DND-41 (cell line): ENCODE results near the gene CD55.

ENCODE experiments used
- ATAC-seq: fragments of 200-7000 bp; cut with Tn5 transposase; 3 replicates; pipeline ENCODE4 v1.9.1; 2021; ENCODE audit warnings: low read depth; ENCODE audit not compliant: insufficient read depth
- DNase-seq: peaks from one replicate; pipeline ENCODE4 v3.0.0-alpha.2; 2020
- H2AFZ ChIP-seq: 2 replicates; pipeline ENCODE4 v1.6.0; 2012; ENCODE audit warnings: low read depth, low read length
- H3K27ac ChIP-seq: 2 replicates; pipeline ENCODE4 v1.5.1; 2012; ENCODE audit warnings: low read length, inconsistent platforms
- H3K27me3 ChIP-seq: fragments of 200-600 bp; sonication (generic); 2 replicates; pipeline ENCODE4 v1.6.0; 2012; ENCODE audit warnings: low read length, mild to moderate bottlenecking, inconsistent platforms; ENCODE audit not compliant: insufficient read depth, poor library complexity
- H3K36me3 ChIP-seq: 2 replicates; pipeline ENCODE4 v1.5.1; 2012; ENCODE audit warnings: low read length, inconsistent platforms; ENCODE audit not compliant: insufficient read depth
- H3K4me1 ChIP-seq: 2 replicates; pipeline ENCODE4 v1.5.1; 2012; ENCODE audit warnings: mild to moderate bottlenecking, low read length; ENCODE audit not compliant: insufficient read depth
- H3K4me2 ChIP-seq: 2 replicates; pipeline ENCODE4 v1.6.0; 2012; ENCODE audit warnings: mild to moderate bottlenecking, moderate library complexity, low read length, inconsistent platforms; ENCODE audit not compliant: insufficient read depth
- H3K4me3 ChIP-seq, 2 experiments: fragments of 200-600 bp in 1 of 2; shearing (Covaris generic) in 1 of 2; 2 replicates each; pipeline ENCODE4 v1.5.1; 2012 to 2016; ENCODE audit warnings: inconsistent platforms in 2 of 2, low read length in 2 of 2, mild to moderate bottlenecking in 2 of 2, low read depth in 1 of 2, moderate library complexity in 1 of 2
- H3K79me2 ChIP-seq: 2 replicates; pipeline ENCODE4 v1.6.0; 2012; ENCODE audit warnings: low read length, inconsistent platforms; ENCODE audit not compliant: insufficient read depth
- H3K9ac ChIP-seq: 2 replicates; pipeline ENCODE4 v1.6.0; 2012; ENCODE audit warnings: low read depth, mild to moderate bottlenecking, inconsistent platforms, low read length, moderate library complexity
- H3K9me3 ChIP-seq: 2 replicates; pipeline ENCODE4 v1.5.1; 2012; ENCODE audit warnings: low read length, moderate library complexity, mild to moderate bottlenecking, inconsistent platforms; ENCODE audit not compliant: insufficient read depth, severe bottlenecking
- H4K20me1 ChIP-seq: 2 replicates; pipeline ENCODE4 v1.6.0; 2012; ENCODE audit warnings: low read length; ENCODE audit not compliant: insufficient read depth
- EZH2 ChIP-seq: IDR thresholded peaks from 3 replicates; pipeline ENCODE4 v1.6.1; 2012; ENCODE audit warnings: borderline replicate concordance, low read depth, mild to moderate bottlenecking, moderate library complexity, low read length, inconsistent platforms; ENCODE audit not compliant: severe bottlenecking
- TF ChIP-seq, protein P1 (sequence below): IDR thresholded peaks from 2 replicates; pipeline ENCODE4 v1.5.1; 2012; ENCODE audit warnings: borderline replicate concordance, low read length, moderate library complexity, mild to moderate bottlenecking; ENCODE audit not compliant: poor library complexity, severe bottlenecking; ENCODE audit errors: extremely low read depth

Gene CD55

DNA sequence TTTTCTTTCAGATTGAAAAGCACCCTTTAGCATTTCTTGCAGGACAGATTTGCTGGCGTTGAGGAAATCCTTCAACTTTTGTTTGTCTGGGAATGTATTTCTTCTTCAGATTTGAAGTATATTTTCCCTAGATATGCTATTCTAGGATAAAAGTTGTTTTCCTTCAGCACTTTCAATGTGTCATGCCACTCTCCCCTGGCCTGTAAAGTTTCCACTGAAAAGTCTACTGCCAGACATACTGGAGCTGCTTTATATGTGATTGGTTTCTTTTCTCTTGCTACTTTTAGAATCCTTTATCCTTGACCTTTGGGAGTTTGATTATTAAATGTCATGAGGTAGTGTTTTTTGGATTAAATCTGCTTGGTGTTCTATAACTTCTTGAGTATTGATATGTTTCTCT lies 44.2 kb upstream of the CD55 start:
- H2AFZ ChIP-seq: no peak overlapping the region
- no peaks in the 10 kb centered on the region for H3K27me3 ChIP-seq
- no peak for ATAC-seq
- H3K36me3 ChIP-seq: no peaks in the 10 kb centered on the region
- H3K27ac ChIP-seq: no peak overlapping the region
- TF ChIP-seq, protein P1, sequence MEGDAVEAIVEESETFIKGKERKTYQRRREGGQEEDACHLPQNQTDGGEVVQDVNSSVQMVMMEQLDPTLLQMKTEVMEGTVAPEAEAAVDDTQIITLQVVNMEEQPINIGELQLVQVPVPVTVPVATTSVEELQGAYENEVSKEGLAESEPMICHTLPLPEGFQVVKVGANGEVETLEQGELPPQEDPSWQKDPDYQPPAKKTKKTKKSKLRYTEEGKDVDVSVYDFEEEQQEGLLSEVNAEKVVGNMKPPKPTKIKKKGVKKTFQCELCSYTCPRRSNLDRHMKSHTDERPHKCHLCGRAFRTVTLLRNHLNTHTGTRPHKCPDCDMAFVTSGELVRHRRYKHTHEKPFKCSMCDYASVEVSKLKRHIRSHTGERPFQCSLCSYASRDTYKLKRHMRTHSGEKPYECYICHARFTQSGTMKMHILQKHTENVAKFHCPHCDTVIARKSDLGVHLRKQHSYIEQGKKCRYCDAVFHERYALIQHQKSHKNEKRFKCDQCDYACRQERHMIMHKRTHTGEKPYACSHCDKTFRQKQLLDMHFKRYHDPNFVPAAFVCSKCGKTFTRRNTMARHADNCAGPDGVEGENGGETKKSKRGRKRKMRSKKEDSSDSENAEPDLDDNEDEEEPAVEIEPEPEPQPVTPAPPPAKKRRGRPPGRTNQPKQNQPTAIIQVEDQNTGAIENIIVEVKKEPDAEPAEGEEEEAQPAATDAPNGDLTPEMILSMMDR: no peak
- TF ChIP-seq EZH2: no peak
- DNase-seq: no peak
- H3K4me3 ChIP-seq: no peak overlapping the region
- H3K9me3 ChIP-seq: no peaks in the 10 kb centered on the region
- no peaks in the 10 kb centered on the region for H4K20me1 ChIP-seq
- no peaks in the 10 kb centered on the region; the same call in 1 of the 2 replicates for H3K4me1 ChIP-seq
- H3K4me2 ChIP-seq: no peak overlapping the region
- H3K79me2 ChIP-seq: no peaks in the 10 kb centered on the region
- no peak overlapping the region for H3K9ac ChIP-seq

DNA sequence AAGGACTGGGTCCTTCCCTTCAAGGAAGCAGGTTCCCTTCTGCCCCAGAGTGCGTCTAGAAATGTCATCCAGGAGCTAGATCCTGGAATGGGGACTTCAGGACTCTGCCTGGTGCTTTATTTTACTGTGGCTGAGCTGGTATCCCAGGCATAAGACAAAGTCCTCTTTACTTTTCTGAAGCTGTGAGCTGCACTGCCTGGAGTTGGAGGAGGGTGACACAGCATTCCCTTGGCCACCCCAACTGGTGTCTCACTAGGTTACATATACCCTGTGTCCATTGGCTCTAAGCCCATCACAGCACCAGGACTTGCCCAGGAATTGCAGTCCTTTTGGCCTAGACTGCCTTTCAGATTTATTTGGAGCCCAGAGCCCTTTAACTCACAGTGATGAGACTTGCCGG lies 41.8 kb upstream of the CD55 start:
- Histone ChIP-seq H2AFZ (no peak overlapping the region), H3K27me3 (no peaks in the 10 kb centered on the region)

DNA sequence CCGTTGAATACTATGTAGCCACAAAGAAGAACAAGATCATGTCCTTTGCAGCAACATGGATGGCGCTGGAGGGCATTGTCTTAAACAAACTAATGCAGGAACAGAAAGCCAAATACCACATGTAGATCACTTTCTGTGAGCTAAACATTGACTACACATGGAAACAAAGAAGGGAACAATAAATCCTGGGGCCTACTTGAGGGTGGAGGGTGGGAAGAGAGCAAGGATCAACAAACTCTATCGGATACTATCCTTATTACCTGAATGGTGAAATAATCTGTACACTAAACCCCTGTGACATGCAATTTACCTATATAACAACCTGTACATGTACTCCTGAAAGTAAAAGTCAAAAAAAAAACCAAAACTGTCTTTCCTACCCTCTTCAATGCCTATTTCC lies 40.8 kb upstream of the CD55 start:
- no peak overlapping the region for H3K4me2 ChIP-seq
- peaks cover 5% of the 10 kb centered on the region; the same call in 1 of the 2 replicates for H3K4me1 ChIP-seq
- no peaks in the 10 kb centered on the region for H3K9me3 ChIP-seq
- no peak overlapping the region for H2AFZ ChIP-seq
- H3K9ac ChIP-seq: no peak overlapping the region
- DNase-seq (no peak), ATAC-seq (no peak)
- TF ChIP-seq, protein P1: no peak
- no peak for TF ChIP-seq EZH2
- no peaks in the 10 kb centered on the region for H3K36me3 ChIP-seq
- no peaks in the 10 kb centered on the region for H4K20me1 ChIP-seq
- H3K4me3 ChIP-seq: no peak overlapping the region
- H3K27ac ChIP-seq: no peak overlapping the region
- H3K27me3 ChIP-seq: no peaks in the 10 kb centered on the region
- no peaks in the 10 kb centered on the region for H3K79me2 ChIP-seq

More for the DNA sequence above, 41.8 kb upstream of the CD55 start:
- Histone ChIP-seq H4K20me1 (no peaks in the 10 kb centered on the region), H3K79me2 (no peaks in the 10 kb centered on the region), H3K4me2 (no peak overlapping the region), H3K9me3 (no peaks in the 10 kb centered on the region), H3K9ac (no peak overlapping the region), H3K27ac (no peak overlapping the region), H3K36me3 (no peaks in the 10 kb centered on the region), H3K4me3 (no peak overlapping the region), H3K4me1 (peaks cover 5% of the 10 kb centered on the region; the same call in 1 of the 2 replicates)
- DNase-seq: no peak
- no peak for ATAC-seq
- no peak for TF ChIP-seq EZH2
- TF ChIP-seq, protein P1: no peak

DNA sequence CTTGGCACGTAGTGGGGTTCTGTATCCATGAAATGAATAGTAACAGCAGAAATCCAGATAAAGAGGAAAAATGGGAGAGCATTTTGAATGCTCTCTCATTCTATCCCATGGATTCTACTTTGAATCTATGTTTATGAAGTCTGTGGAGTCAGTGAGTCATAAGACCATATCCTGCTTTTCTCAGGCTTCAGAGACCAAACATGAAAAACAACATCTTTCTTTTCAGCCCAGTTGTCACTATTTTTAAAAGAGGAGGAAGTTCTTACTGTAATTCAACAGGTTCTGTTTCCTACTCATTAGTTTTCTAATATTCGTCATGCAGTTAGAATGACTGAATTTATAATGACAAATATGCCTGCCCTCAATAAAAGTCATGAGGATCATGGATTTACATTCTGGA lies 39.4 kb upstream of the CD55 start:
- no peaks in the 10 kb centered on the region for H3K79me2 ChIP-seq
- H3K27me3 ChIP-seq: no peaks in the 10 kb centered on the region
- H3K36me3 ChIP-seq: no peaks in the 10 kb centered on the region
- peaks cover 5% of the 10 kb centered on the region; the same call in 1 of the 2 replicates for H3K4me1 ChIP-seq
- no peak overlapping the region for H3K9ac ChIP-seq
- no peaks in the 10 kb centered on the region for H4K20me1 ChIP-seq
- no peaks in the 10 kb centered on the region for H3K9me3 ChIP-seq
- DNase-seq: no peak
- no peak overlapping the region for H3K4me3 ChIP-seq
- no peak for ATAC-seq
- H2AFZ ChIP-seq: no peak overlapping the region
- no peak for TF ChIP-seq EZH2
- TF ChIP-seq, protein P1: no peak
- no peak overlapping the region for H3K27ac ChIP-seq
- H3K4me2 ChIP-seq: no peak overlapping the region
